HepG2 (cell line): ENCODE data around the gene ZFYVE28.

ENCODE experiments used
- CBFB ChIP-seq: sonication (generic); formaldehyde crosslinking; IDR thresholded peaks from 2 replicates; pipeline ENCODE4 v1.4.0; 2020; ENCODE audit warnings: missing genetic modification reagents
- CBX1 ChIP-seq: IDR thresholded peaks from one replicate; pipeline ENCODE4 v1.6.1; 2016; ENCODE audit warnings: antibody characterized with exemption, low read depth
- FOXP1 ChIP-seq, 2 experiments: fragments of 450-650 bp in 1 of 2; IDR thresholded peaks; 2 replicates each; pipeline ENCODE4 v1.6.1; 2017 to 2018; ENCODE audit warnings: antibody characterized with exemption in 1 of 2
- HDAC6 ChIP-seq: fragments of 200-600 bp; sonication (generic); IDR thresholded peaks from 2 replicates; pipeline ENCODE4 v1.7.0; 2017; ENCODE audit warnings: mild to moderate bottlenecking, antibody characterized with exemption, low read length, low read depth
- KDM1A ChIP-seq: IDR thresholded peaks from 2 replicates; pipeline ENCODE4 v1.6.1; 2016; ENCODE audit warnings: missing compliant biosample characterization
- MTF2 ChIP-seq: sonication (generic); formaldehyde crosslinking; IDR thresholded peaks from 2 replicates; pipeline ENCODE4 v1.5.0; 2020; ENCODE audit warnings: missing genetic modification reagents, borderline replicate concordance
- NFATC3 ChIP-seq: sonication (generic); formaldehyde crosslinking; IDR thresholded peaks from 2 replicates; pipeline ENCODE4 v1.5.1; 2020; ENCODE audit warnings: mild to moderate bottlenecking, missing genetic modification reagents
- SIN3A ChIP-seq: IDR thresholded peaks from 2 replicates; pipeline ENCODE4 v1.6.1; 2011; ENCODE audit warnings: low read depth, mild to moderate bottlenecking, control low read depth, low read length, borderline replicate concordance
- TP53 ChIP-seq: sonication (generic); formaldehyde crosslinking; conservative IDR thresholded peaks from 2 replicates; pipeline ENCODE4 v1.4.0; 2020; ENCODE audit warnings: missing genetic modification reagents
- ZBTB7A ChIP-seq: sonication (generic); formaldehyde crosslinking; IDR thresholded peaks from 2 replicates; pipeline ENCODE4 v1.8.0; 2022; ENCODE audit warnings: mild to moderate bottlenecking, missing genetic modification reagents
- ZNF598 ChIP-seq: sonication (generic); formaldehyde crosslinking; IDR thresholded peaks from 2 replicates; pipeline ENCODE4 v1.5.1; 2020; ENCODE audit warnings: mild to moderate bottlenecking, missing genetic modification reagents, borderline replicate concordance
- TF ChIP-seq, protein P1 (sequence below): sonication (generic); formaldehyde crosslinking; IDR thresholded peaks from 2 replicates; pipeline ENCODE4 v1.4.0; 2020; ENCODE audit warnings: low read depth, mild to moderate bottlenecking, missing genetic modification reagents
- TF ChIP-seq, protein P2 (sequence below): sonication (generic); formaldehyde crosslinking; IDR thresholded peaks from 2 replicates; pipeline ENCODE4 v1.5.0; 2020; ENCODE audit warnings: mild to moderate bottlenecking, missing genetic modification reagents, moderate library complexity
- TF ChIP-seq, protein P3 (sequence below): IDR thresholded peaks from 2 replicates; pipeline ENCODE4 v1.6.1; 2016; ENCODE audit warnings: low read depth, borderline replicate concordance

DNA sequence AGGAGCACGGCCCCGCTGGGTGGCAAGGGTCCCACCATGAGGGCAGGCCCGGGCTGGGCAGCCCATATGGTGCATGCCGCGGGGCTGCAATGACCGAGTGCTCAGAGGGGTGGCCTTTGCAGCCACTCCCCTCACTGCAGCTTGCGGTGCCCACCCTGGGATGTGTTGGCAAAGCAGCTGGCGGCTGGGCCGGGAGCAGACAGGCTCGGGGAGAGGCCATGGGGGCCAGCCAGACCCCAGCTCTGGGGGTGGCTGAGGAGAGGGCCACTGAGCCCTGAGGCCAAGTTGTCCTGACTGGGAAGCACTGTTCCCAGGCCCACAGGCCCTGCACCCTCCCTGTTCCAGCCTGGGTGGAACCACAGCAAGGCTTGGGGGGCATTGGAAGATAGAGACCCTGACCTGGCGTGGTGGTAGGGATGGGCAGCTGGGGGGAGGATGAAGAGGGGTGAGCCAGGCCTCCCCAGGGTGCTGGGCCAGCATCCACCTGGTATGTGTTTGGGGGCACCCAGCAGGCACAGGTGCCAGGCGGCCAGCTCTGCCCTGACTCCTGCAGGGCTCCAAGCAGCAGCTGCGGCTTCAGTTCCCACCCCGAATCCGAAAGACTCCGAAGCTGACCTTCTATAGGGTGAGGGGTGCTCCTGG is 32.1 kb upstream of the ZFYVE28 start:
- no peak for TF ChIP-seq KDM1A (CRISPR knock-in tag)
- TF ChIP-seq, protein P1, sequence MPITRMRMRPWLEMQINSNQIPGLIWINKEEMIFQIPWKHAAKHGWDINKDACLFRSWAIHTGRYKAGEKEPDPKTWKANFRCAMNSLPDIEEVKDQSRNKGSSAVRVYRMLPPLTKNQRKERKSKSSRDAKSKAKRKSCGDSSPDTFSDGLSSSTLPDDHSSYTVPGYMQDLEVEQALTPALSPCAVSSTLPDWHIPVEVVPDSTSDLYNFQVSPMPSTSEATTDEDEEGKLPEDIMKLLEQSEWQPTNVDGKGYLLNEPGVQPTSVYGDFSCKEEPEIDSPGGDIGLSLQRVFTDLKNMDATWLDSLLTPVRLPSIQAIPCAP (CRISPR knock-in tag): no peak
- TF ChIP-seq TP53 (CRISPR knock-in tag): no peak
- no peak for TF ChIP-seq MTF2 (CRISPR knock-in tag)
- TF ChIP-seq, protein P2, sequence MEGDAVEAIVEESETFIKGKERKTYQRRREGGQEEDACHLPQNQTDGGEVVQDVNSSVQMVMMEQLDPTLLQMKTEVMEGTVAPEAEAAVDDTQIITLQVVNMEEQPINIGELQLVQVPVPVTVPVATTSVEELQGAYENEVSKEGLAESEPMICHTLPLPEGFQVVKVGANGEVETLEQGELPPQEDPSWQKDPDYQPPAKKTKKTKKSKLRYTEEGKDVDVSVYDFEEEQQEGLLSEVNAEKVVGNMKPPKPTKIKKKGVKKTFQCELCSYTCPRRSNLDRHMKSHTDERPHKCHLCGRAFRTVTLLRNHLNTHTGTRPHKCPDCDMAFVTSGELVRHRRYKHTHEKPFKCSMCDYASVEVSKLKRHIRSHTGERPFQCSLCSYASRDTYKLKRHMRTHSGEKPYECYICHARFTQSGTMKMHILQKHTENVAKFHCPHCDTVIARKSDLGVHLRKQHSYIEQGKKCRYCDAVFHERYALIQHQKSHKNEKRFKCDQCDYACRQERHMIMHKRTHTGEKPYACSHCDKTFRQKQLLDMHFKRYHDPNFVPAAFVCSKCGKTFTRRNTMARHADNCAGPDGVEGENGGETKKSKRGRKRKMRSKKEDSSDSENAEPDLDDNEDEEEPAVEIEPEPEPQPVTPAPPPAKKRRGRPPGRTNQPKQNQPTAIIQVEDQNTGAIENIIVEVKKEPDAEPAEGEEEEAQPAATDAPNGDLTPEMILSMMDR (CRISPR knock-in tag): no peak
- no peak for TF ChIP-seq NFATC3 (CRISPR knock-in tag)
- no peak for TF ChIP-seq CBFB (CRISPR knock-in tag)
- TF ChIP-seq, protein P3, sequence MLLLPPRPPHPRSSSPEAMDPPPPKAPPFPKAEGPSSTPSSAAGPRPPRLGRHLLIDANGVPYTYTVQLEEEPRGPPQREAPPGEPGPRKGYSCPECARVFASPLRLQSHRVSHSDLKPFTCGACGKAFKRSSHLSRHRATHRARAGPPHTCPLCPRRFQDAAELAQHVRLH (CRISPR knock-in tag): no peak
- no peak for TF ChIP-seq SIN3A
- no peak for TF ChIP-seq CBX1
- TF ChIP-seq ZBTB7A (CRISPR knock-in tag): no peak
- TF ChIP-seq ZNF598 (CRISPR knock-in tag): no peak
- TF ChIP-seq FOXP1 (IDR thresholded peaks at IDR 0.05): no peak
- no peak for TF ChIP-seq FOXP1 (CRISPR knock-in tag; IDR thresholded peaks at IDR 0.05)
- TF ChIP-seq HDAC6: no peak
